Stimulated activated CD8-positive, alpha-beta memory T cell treated with anti-CD3 and anti-CD28 coated beads, Interleukin-15, amount 100 ng/mL, for 1 hour (primary cell): ENCODE results near the gene DHRS4L2.
"Not testable (repeated sequence)": the region's sequence is repeated elsewhere in the genome, so short reads cannot be mapped to it uniquely, and the experiment has no call there.

Experiments
- DNase-seq: peaks from one replicate; pipeline ENCODE4 v3.0.0-alpha.2; 2020; ENCODE audit warnings: low read depth

DHRS4L2 gene

DNA sequence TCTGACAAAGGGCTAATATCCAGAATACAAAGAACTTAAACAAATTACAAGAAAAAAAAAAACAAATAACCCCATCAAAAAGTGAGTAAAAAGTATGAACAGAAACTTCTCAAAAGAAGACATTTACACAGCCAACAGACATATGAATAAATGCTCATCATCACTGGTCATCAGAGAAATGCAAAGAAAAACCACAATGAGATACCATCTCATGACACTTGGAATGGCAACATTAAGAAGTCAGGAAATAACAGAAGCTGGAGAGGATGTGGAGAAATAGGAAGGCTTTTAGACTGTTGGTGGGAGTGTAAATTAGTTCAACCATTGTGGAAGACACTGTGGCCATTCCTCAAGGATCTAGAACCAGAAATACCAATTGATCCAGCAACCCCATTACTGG lies 30.2 kb downstream of the DHRS4L2 start:
- DNase-seq, result not testable (repeated sequence)

DNA sequence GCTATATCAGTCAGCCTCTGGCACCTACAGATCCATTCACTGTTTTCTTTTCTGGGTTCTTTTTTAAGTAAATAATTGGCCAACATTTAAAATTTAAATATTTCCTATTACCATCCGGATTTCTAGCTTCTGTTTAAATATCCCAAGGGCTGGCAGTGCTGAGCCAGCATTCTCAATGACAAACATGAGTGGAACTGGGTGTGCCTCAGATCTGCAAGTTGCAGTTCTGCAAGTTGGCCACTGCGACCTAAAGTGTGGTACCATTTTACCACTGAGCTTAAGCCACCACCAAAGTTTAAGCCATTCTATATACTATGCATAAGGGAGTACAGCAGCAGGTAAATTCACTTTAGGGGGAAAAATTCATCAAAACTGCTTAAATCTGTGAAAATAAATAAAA lies 31.2 kb downstream of the DHRS4L2 start:
- not testable (repeated sequence) for DNase-seq

DNA sequence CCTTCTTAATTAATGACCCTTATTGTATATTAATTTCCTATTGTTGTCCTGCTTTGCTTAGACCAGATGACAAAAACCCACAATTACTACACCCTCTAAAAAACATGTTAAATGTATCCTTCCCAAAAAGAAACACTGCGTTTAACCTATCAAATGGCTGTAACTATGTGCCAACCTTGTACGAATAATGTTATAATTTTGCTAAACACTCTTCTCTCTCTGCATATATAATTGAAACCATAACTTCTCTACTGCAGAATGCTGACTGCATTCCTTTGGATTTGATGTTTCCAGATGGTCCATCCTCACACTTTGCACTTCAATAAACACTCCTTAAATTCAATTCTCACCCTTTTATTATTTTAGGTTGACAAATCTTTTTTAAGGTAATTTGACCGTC lies 31.8 kb downstream of the DHRS4L2 start:
- DNase-seq, result not testable (repeated sequence)

DNA sequence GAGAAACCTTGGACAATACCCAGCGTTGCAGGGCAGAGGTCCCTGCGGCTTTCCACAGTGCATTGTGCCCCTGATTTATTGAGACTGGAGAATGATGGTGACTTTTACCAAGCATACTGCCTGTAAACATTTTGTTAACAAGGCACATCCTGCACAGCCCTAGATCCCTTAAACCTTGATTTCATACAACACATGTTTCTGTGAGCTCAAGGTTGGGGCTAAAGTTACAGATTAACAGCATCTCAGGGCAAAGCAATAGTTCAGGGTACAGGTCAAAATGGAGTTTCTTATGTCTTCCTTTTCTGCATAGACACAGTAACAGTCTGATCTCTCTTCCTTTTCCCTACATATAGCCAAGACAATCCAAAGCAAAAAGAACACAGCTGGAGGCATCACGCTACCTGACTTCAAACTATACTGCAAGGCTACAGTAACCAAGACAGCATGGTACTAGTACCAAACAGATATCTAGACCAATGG lies 36.2 kb downstream of the DHRS4L2 start:
- not testable (repeated sequence) for DNase-seq

DNA sequence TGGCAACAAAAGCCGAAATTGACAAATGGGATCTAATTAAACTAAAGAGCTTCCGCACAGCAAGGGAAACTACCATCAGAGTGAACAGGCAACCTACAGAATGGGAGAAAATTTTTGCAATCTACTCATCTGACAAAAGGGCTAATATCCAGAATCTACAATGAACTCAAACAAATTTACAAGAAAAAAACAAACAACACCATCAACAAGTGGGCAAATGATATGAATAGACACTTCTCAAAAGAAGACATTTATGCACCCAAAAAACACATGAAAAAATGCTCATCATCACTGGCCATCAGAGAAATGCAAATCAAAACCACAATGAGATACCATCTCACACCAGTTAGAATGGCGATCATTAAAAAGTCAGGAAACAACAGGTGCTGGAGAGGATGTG lies 41.0 kb downstream of the DHRS4L2 start:
- not testable (repeated sequence) for DNase-seq

DNA sequence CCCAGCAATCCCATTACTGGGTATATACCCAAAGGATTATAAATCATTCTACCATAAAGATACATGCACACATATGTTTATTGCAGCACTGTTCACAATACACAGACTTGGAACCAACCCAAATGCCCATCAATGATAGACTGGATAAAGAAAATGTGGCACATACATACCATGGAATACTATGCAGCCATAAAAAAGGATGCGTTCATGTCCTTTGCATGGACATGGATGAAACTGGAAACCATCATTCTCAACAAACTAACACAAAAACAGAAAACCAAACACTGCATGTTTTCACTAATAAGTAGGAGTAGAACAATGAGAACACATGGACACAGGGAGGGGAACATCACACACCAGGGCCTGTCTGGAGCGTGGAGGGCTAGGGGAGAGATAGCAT lies 42.6 kb downstream of the DHRS4L2 start:
- DNase-seq, result not testable (repeated sequence)

DNA sequence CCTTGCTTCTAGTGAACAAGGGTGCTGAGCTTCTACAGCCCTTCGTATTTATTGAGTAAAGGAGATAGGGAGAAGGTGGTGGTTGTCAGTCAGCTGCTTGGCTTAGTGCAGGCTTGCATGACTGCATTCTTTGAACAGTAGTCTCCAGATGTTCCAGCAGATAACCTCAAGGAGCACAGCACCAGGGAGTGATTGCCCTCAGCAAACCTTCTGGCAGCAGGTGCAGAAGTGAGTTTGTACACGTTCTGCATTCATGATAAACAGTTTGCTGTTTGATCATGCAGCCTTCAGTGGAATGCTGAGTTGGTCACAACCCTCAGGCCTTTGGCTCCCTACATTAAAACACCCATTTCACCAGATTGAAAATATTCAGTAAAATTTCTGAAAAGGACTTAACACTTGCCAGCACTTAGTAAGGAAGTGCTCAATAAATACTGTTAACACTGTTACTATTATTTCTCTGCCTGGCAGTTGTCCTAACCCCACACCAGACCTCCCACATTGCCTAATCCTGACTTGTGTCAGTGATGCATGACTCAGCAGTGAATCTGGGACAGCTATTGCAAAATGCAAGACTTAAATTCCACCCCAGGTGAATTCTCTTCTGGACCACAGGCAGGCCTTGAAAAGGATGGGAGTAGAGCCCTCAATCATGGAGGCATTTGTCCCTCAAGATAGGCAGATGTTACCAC lies 44.1 kb downstream of the DHRS4L2 start:
- DNase-seq, result no peak

DNA sequence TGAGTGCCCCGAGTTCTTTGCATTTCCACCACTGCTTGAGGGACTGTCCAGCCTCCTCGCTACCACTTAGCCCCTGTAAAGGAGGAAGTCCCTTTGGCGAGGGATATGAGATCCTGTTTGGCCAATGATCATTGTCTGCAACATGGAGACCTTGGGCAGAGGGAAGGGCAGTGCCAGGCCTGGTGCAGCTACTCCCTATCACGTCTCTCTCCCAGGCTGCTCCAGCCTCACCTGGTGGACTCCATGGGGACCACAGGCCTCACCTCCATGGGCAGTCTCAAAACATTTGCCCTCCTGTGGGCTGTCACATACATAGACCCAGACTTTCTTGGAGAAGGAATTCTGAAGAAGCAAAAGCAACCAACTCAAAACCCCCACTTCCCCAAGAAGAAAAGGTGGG lies 47.0 kb downstream of the DHRS4L2 start:
- DNase-seq, result not testable (repeated sequence)

DNA sequence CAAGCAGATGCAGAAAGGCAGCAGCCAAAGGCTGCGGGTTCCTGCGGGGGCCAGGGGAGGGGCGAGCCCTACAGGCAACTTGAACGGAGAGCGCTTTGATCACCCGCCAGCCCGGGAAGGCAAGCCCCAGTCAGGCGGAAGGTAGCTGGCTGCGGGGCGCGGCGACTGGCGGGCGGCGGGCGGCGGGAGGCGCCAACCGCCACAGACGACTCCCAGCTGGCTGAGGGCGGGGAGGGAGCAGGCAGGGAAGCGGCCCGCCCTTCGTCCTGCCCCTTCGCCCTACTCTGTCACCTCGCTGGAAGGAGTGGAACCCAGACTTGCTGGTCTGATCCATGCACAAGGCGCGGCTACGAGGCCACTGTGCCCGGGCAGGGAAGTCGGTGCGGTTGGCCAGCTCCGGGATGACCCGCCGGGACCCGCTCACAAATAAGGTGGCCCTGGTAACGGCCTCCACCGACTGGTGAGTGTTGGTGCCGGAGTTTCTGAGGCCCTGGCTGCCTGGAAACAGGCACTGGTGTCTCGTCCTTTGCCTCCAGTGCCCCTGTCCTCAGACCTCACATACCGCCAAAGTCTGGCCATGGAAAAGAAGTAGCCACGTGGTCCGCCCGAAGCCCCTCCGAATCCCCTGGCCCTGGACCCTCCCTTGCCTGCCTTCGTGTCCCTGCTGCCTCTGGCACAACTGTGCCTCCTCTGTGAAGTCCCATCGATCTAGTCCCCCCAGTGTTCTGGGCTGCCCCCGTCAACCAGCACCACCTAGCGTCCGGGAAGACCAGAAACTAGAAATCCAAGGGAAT lies 47.6 kb downstream of the DHRS4L2 start:
- no peak for DNase-seq

DNA sequence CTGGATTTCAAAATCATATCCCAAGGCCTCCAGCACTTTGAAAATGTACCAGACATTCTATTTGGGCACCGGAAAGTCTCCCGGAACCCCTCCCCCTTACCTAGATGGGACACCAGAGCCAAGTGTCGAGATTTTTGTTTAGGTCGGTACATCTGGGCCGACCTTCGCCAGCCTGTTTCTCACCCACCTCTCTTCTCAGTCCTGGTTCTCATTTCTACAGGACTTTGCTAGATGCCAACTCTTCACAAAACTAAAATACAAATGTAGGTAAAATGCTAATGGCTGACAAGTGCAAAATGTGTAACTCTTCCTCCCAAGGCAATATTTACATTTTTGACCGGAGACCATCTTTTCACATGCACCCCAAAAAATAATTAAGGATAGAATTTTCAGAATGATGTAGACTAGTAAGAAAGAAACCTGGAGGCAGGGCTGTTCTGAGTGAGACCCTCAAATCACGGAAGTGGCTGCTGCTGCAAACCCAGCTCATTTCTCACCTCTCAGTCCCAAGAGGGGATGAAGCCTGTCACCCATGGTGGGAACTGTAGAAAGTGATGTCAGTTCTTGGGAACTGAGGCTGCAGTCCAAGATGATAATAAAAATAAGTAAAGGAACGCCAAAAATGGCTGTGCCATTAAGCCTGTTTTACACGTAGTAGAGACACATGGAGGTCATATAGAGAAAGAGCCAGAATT lies 48.4 kb downstream of the DHRS4L2 start:
- not testable (repeated sequence) for DNase-seq

DNA sequence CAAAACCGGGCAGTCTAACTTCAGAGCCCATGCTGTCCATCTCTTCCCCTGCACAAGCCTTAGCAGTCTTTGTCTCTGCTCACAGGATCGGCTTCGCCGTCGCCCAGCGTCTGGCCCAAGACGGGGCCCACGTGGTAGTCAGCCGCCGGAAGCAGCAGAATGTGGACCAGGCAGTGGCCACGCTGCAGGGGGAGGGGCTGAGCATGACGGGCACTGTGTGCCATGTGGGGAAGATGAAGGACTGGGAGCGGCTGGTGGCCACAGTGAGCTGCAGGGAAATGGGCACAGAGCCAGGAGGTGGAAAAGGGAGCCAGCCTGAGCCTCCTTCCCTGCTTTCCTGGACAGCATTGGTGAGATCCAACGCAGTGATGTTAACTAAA lies 48.9 kb downstream of the DHRS4L2 start:
- DNase-seq, result no peak

DNA sequence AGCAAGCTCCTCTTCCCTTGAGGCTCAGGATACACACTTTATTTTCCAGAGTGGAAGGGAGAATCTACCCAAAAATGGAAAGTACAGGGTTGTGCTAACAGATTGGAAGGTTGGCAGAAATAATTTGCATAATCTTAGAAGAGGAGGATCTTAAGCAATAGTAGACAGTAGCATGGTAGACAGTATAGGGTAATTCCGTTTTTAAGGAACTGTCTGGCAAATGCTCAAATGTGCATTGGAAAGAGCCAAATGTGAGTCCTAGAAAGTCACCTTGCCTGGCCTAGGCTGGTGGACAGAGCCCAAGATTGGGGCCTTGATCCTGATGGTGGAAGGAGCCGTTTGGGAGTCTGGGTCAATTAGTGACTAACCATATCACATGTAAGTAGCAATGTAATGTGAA lies 50.0 kb downstream of the DHRS4L2 start:
- no peak for DNase-seq

DNA sequence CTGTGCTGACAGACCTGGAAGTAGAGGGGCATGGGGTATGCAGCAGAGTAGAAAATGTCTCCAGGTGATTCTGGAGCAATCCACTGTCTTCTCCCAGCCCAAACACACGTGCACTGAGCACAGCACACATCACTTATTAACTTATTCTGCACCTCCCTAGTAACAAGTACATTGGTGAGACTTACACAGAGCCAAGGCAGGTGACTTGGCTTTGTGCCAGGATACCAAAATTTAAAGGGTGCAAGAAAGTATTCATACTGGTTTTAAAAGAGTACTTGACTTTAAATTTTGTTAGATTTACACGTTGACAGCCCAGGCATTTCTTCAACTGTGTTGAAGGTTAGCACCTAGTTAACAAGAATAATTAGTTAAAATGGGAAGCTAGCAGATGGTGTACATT lies 52.0 kb downstream of the DHRS4L2 start:
- no peak for DNase-seq

DNA sequence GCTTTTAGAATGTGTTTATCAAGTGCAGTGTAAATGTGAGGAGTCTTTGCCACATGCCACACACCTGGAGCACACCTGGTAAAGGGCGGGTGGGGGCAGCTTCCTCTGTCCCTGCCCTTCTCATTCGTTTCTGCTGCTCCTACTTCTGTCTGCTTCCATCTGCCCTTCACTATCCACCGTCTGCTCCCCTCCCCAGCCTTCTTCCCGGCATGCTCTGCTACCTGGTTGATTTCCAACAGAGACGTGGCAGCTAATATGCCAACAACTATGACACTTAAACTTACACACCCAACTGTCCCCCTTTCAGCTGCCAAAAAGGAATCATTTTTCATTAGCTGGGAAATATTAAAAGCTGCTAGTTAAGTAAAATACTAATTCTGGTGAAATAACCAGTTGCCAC lies 54.0 kb downstream of the DHRS4L2 start:
- DNase-seq, result no peak

DNA sequence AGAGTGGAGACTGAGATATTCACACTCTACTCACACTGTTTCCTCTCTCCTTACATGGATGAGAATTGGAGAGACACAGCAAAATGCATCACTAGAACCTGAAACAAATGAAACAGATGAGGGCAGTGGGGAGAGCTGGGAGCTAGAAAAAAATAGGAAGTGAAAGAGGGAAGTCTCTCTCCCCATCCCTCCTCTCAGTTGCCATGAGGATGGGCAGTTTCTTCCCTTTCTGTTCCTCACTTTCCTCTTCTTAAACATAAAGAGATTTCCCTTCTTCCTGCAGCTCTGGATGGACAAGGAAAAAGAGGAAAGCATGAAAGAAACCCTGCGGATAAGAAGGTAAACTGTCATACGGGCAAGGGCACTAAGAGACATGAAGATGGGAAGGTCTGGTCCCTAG lies 60.3 kb downstream of the DHRS4L2 start:
- DNase-seq, result not testable (repeated sequence)

DNA sequence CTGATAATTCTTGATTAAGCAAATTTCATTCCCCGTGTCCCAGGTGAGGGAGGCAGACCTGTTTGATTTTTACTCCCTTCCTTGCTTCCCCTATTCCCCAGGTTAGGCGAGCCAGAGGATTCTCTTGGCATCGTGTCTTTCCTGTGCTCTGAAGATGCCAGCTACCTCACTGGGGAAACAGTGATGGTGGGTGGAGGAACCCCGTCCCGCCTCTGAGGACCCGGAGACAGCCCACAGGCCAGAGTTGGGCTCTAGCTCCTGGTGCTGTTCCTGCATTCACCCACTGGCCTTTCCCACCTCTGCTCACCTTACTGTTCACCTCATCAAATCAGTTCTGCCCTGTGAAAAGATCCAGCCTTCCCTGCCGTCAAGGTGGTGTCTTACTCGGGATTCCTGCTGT lies 62.0 kb downstream of the DHRS4L2 start:
- not testable (repeated sequence) for DNase-seq

DNA sequence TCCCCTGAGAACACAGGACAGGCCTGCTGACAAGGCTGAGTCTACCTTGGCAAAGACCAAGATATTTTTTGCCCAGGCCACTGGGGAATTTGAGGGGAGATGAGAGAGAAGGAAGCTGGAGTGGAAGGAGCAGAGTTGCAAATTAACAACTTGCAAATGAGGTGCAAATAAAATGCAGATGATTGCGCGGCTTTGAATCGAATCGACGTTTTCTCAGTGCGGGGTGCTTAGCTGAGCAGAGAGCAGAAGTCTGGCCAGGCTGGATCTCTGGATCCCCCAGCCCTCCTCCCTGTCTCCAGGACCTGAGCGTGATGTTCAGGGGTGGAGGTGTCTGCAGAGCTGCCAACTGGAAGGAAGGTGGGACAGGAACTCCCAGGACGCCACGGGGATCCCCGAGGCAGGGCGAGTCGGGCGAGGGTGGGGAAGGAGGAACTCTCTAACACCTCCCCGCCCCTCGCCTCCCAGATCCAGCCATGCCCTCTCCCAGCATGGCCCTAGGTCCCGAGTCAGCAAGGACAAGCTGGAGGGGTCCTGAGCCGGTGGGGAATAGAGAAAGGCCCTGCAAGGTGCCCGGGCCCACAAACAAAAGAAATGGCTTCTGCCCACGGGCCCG lies 62.6 kb downstream of the DHRS4L2 start:
- no peak for DNase-seq

DNA sequence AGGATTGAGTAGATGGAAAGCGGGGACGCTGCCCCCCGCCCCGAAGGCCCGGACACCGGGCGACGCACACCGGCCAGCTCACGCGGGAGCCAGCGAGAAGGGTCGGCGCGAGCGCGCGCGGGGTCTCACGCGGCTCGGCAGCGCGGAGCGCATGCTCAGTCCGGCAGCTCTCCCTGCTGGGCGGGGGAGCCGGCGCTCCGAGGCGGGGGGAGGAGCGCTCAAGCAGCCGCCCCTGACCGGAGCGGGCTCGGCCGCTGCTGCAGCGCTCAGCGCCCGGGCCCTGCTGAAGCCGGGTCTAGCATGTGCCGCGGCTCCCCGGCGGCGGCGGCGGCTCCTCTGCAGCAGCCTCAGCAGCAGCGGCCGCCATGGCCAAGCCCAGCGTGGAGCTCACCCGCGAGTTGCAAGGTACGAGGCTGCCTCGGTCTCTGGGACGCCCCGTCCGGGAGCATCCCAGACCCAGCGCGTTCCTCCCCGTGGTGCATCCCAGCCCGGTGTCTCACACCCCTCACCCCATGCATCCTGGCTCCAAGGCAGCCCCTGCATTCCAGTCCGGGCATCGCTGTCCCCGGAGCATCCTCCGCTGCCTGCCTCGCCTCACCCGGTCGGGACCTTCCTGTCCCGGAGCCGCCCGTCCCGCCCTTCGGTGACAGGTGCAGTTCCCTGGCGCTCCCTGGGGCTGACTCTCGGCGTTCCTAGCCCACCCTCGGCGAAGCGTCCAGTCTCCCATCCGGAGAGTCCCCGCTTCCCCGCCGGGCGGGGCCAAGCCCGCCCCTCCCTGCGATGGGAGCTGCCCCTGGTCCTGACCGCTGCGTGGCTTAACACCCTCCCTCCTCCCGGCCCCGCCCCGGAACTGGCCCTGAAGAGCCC lies 63.3 kb downstream of the DHRS4L2 start, which contains the start of gene CARMIL3:
Gene CARMIL3, plus strand, starts transcription at position 221 of the 867 bp plus-strand sequence. Its CDS starts 145 bp downstream, at position 366.
- DNase-seq, result no peak

DNA sequence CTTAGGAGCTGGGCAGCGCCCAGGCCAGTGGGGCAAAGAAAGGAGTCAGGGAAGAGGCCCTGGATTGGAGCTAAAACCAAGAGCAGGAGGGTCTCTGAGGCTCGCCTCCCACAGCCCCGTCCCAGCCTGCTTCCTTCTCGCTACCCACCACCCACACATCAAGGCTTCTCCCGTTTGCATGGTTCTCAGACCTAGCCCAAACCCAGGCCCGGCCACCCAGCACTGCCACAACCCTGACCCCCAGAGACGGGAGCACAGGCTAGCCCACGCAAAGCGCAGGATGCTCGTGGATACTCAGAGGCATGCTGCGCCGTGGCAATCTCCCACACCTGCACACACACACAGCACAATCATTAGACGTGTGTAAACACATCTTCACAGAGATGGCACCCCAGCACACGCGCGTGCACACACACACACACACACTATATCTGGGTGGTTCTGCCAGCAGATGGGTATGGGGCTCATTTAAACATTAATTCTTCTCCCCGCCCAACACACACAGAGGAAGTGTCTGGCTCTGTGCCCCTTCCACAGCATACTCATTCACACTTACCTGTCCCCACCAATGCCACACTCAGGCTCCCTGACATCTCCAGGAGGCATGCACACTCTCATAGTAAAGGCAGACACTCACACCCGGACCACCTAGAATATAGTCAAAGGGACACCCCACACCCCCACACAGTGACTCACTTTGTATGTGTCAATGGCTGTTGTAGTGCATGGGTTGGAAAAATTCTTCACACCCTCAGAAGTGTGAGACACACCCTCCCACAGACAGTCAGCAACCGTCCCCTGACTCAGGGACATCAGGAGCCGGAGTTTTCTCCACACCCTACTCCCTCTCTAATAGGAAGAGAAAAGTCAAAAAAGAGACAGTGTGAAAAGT lies 64.2 kb downstream of the DHRS4L2 start:
- no peak for DNase-seq
